Measurements from ENCODE around the gene UBE2D2. TPM values are rescaled to one million over a fixed set of nuclear protein-coding genes. Genes with fewer than 3 reads are reported as not detected.
"Not testable (repeated sequence)": the region's sequence is repeated elsewhere in the genome, so short reads cannot be mapped to it uniquely, and the experiment has no call there.

UBE2D2 gene
- total RNA-seq, 2 experiments from 2014 or later, result 145 to 239 TPM

DNA sequence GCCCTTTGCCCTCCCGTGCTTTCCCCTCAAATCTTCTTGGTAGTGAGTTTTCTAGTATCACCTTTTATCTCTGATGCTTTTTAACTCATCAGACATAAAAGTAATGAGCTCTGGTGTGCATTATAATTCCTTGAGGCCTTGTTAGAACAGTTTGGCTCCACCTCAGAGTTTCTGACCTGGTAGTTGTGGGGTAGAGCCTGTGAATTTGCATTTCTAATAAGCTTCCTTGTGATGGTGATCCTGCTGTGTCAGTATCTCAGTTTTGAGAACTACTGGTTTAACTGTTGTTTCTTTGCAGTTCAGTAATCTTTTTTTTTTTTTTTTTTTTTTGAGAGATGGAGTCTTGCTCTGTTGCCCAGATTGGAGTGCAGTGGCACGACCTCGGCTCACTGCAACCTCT is 31.1 kb downstream of the UBE2D2 start:
- intact Hi-C loops (cut with micrococcal nuclease; ENCODE audit: unreplicated experiment), result no loop called here
- H3K79me2 ChIP-seq (ENCODE audit: insufficient read depth, low read depth, low read length), result peaks cover 100% of the 10 kb centered on the region
- H3K4me1 ChIP-seq (ENCODE audit: insufficient read depth, low read length, poor library complexity, severe bottlenecking), result peaks cover 26% of the 10 kb centered on the region
- peak overlapping the region; percentile 2 for H3K4me3 ChIP-seq (ENCODE audit: low read depth, low read length, poor library complexity, severe bottlenecking)
- H3K4me2 ChIP-seq (ENCODE audit: low read length), result peak overlapping the region; percentile 44
- H3K9me2 ChIP-seq (ENCODE audit: insufficient read depth, low read length), result no peaks in the 10 kb centered on the region
- ChIA-PET CTCF (ENCODE audit: unreplicated experiment) (no interaction called here), POLR2A (interaction anchor here (0.6 to 1.6 kb wide), 10 partner anchors 9 to 36 kb away, joined by 3 to 9 read pairs (median 4); partner anchors contain the start of gene UBE2D2)
- TF ChIP-seq EZH2phosphoT487 (IDR thresholded peaks at IDR 0.05; ENCODE audit: borderline replicate concordance, low read depth, low read length), result no peak
- TF ChIP-seq, protein P1, sequence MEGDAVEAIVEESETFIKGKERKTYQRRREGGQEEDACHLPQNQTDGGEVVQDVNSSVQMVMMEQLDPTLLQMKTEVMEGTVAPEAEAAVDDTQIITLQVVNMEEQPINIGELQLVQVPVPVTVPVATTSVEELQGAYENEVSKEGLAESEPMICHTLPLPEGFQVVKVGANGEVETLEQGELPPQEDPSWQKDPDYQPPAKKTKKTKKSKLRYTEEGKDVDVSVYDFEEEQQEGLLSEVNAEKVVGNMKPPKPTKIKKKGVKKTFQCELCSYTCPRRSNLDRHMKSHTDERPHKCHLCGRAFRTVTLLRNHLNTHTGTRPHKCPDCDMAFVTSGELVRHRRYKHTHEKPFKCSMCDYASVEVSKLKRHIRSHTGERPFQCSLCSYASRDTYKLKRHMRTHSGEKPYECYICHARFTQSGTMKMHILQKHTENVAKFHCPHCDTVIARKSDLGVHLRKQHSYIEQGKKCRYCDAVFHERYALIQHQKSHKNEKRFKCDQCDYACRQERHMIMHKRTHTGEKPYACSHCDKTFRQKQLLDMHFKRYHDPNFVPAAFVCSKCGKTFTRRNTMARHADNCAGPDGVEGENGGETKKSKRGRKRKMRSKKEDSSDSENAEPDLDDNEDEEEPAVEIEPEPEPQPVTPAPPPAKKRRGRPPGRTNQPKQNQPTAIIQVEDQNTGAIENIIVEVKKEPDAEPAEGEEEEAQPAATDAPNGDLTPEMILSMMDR (conservative IDR thresholded peaks at IDR 0.05; ENCODE audit: low read length), result no peak
- DNase-seq (ENCODE audit: low spot score), result peak; percentile 27
- H2AFZ ChIP-seq (ENCODE audit: low read length), result no peak overlapping the region
- BruUV-seq (replicated peaks), result no TSS peak
- H3K9me3 ChIP-seq (ENCODE audit: low read length), result peaks cover 5% of the 10 kb centered on the region; the same call in 1 of the 2 replicates
- peaks cover 86% of the 10 kb centered on the region for H3K36me3 ChIP-seq (ENCODE audit: insufficient read depth, low read length)
- no peaks in the 10 kb centered on the region; the same call in 1 of the 2 replicates for H4K20me1 ChIP-seq (ENCODE audit: insufficient read depth, low read length)
- H3K27ac ChIP-seq (ENCODE audit: low read depth, low read length, poor library complexity, severe bottlenecking), result peak overlapping the region; percentile 27

DNA sequence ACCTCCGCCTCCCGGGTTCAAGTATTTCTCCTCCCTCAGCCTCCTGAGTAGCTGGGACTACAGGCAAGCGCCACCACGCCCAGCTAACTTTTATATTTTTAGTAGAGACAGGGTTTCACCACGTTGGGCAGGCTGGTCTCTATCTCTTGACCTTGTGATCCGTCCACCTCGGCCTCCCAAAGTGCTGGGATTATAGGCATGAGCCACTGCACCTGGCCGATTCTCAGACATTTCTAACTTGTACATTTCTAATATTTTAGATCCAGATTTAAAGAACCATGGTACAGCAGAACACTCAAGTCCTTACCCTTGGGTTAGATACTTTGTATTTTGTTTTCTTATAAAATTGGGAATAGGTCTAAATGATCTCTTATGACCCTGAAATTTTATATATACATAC is 31.9 kb downstream of the UBE2D2 start:
- DNase-seq (ENCODE audit: low spot score); H3K9me2 ChIP-seq (ENCODE audit: insufficient read depth, low read length); H3K4me3 ChIP-seq (ENCODE audit: low read depth, low read length, poor library complexity, severe bottlenecking); H2AFZ ChIP-seq (ENCODE audit: low read length); H4K20me1 ChIP-seq (ENCODE audit: insufficient read depth, low read length); CTCF ChIA-PET (ENCODE audit: unreplicated experiment); H3K27ac ChIP-seq (ENCODE audit: low read depth, low read length, poor library complexity, severe bottlenecking); H3K9me3 ChIP-seq (ENCODE audit: low read length); intact Hi-C loops (cut with micrococcal nuclease; ENCODE audit: unreplicated experiment): not testable (repeated sequence)
- Histone ChIP-seq H3K4me1 (ENCODE audit: insufficient read depth, low read length, poor library complexity, severe bottlenecking) (peaks cover 26% of the 10 kb centered on the region), H3K4me2 (ENCODE audit: low read length) (peak overlapping the region; percentile 44; the same call in 1 of the 2 replicates), H3K79me2 (ENCODE audit: insufficient read depth, low read depth, low read length) (peaks cover 100% of the 10 kb centered on the region), H3K36me3 (ENCODE audit: insufficient read depth, low read length) (peaks cover 87% of the 10 kb centered on the region)
- TSS peak; percentile 3 for BruUV-seq (replicated peaks)
- POLR2A ChIA-PET, result interaction anchor here (0.6 to 1.6 kb wide), 6 partner anchors 9 to 32 kb away, joined by 3 to 9 read pairs (median 4); partner anchors contain the start of gene UBE2D2

DNA sequence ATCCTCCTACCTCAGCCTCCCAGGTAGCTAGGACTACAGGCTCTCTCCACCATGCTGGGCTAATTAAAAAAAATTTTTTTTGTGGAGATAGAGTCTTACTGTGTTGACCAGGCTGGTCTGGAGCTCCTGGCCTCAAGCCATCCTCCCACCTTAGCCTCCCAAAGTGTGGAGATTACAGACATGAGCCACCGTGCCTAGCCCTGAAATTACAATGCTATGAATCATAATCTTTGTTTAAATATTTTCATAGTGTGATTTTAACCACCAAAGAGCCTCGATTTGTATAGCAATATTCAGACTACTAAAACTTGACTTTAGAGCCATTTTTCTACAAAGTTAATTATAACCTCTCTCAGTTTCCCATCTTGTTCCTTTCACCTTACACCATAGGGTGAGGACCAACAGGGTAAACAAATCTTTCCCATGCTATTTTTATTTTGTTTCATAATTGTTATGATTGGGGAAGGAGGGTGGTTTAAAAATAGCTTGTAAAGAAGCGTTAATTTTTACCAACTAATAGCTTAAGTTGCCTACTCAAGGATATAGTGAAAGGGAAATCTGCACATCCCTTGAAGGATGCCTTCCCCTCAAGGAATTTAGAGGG is 32.7 kb downstream of the UBE2D2 start:
- H3K9me2 ChIP-seq (ENCODE audit: insufficient read depth, low read length), result no peaks in the 10 kb centered on the region
- peaks cover 82% of the 10 kb centered on the region for H3K36me3 ChIP-seq (ENCODE audit: insufficient read depth, low read length)
- no peak for DNase-seq (ENCODE audit: low spot score)
- intact Hi-C loops (cut with micrococcal nuclease; ENCODE audit: unreplicated experiment), result no loop called here
- no peak overlapping the region for H2AFZ ChIP-seq (ENCODE audit: low read length)
- BruUV-seq (replicated peaks), result no TSS peak
- H3K27ac ChIP-seq (ENCODE audit: low read depth, low read length, poor library complexity, severe bottlenecking), result no peak overlapping the region
- POLR2A ChIA-PET, result interaction anchor here (0.5 to 1.6 kb wide), 4 partner anchors 11 to 1786 kb away, joined by 3 to 6 read pairs (median 3); partner anchors contain the start of gene UBE2D2
- H4K20me1 ChIP-seq (ENCODE audit: insufficient read depth, low read length), result no peaks in the 10 kb centered on the region; the same call in 1 of the 2 replicates
- TF ChIP-seq EZH2phosphoT487 (IDR thresholded peaks at IDR 0.05; ENCODE audit: borderline replicate concordance, low read depth, low read length), result no peak
- TF ChIP-seq, protein P1 (conservative IDR thresholded peaks at IDR 0.05; ENCODE audit: low read length), result no peak
- H3K4me3 ChIP-seq (ENCODE audit: low read depth, low read length, poor library complexity, severe bottlenecking), result no peak overlapping the region
- no peak overlapping the region for H3K4me2 ChIP-seq (ENCODE audit: low read length)
- CTCF ChIA-PET (ENCODE audit: unreplicated experiment), result no interaction called here
- peaks cover 5% of the 10 kb centered on the region; the same call in 1 of the 2 replicates for H3K9me3 ChIP-seq (ENCODE audit: low read length)
- H3K4me1 ChIP-seq (ENCODE audit: insufficient read depth, low read length, poor library complexity, severe bottlenecking), result peaks cover 26% of the 10 kb centered on the region
- H3K79me2 ChIP-seq (ENCODE audit: insufficient read depth, low read depth, low read length), result peaks cover 100% of the 10 kb centered on the region
